SKM-1 treated with dmso at 0.1 percent for 144 hours (cell line): ENCODE results near the gene PDE7B.

Source experiments
- DNase-seq: peaks from one replicate; lab custom pipeline; 2025; ENCODE audit not compliant: unreplicated experiment; lab: John Stamatoyannopoulos, UW

PDE7B gene

GRCh38 chr6:136063096-136063495 is 211.6 kb downstream of the PDE7B start:
- no peak for DNase-seq

GRCh38 chr6:136066005-136066404 is 214.5 kb downstream of the PDE7B start:
- no peak for DNase-seq

- DNase-seq = no peak
Observed at GRCh38 chr6:136067731-136068341, 216.3 kb downstream of the PDE7B start.

GRCh38 chr6:136069119-136069518 is 217.6 kb downstream of the PDE7B start:
- no peak for DNase-seq

- no peak for DNase-seq
Observed at GRCh38 chr6:136070815-136071214, 219.3 kb downstream of the PDE7B start.

GRCh38 chr6:136072691-136073090 is 221.2 kb downstream of the PDE7B start:
- DNase-seq = no peak

- DNase-seq = no peak
Observed at GRCh38 chr6:136073216-136073615, 221.7 kb downstream of the PDE7B start.

DNA sequence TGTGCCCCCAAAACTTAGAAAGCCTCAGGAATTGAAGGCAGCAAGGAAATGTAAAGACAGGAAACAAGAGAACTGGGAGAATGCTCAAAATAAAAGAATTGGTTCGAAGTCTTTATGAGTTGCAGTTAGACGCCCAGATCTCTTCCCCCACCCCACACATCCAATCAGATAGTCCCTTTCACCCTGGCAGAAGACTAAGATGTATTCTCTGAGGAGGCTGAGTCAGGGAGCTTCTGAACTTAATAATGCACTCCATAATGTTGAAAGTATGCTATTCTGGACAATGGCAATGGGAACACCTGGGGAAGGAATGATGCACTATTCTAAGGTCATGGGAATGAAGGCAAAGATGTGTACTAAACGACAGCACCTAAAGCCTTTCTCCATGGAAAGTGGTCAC is 225.0 kb downstream of the PDE7B start:
- DNase-seq = no peak

- no peak for DNase-seq
Observed at GRCh38 chr6:136077834-136078576, 226.5 kb downstream of the PDE7B start.

DNA sequence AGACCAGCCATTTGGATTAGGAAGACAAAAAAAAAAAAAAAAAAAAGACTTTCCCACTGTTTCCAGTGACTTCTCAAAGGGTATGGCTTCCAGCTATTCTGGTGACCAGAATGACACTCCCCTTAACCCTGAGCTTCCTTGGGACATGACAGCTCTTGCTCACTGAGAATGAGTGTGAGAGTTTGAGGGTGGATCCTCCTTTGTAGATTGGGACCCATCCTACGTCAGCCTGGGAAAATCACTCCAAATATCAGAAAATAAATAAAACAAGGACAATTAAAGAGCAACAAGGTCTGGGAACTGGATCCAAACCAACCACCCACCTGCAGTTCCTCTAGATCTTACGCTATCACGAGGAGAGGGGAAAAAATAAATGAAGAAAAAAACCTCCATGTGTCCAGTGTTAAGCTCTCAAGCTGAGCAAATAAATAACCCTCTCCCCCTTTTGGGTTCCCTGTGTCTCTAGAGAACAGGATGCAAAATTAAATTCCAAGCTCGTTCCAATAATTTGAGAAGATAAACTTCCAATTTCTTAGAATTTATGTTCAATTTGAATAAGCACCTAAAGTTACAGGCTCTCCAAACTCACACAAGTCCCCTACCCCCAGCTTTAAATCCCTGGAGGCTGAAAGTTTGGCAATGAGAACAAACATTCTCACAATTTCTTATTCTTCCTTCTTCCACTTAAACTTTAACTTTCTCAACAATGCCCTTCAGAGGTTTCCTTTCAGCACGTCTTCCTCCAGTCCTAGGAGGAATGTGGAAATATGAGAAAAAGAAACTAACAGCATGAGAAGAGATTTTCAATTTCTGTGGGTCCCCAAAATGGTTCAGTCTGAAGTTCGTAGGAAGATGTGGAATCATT is 228.4 kb downstream of the PDE7B start:
- DNase-seq = no peak

DNA sequence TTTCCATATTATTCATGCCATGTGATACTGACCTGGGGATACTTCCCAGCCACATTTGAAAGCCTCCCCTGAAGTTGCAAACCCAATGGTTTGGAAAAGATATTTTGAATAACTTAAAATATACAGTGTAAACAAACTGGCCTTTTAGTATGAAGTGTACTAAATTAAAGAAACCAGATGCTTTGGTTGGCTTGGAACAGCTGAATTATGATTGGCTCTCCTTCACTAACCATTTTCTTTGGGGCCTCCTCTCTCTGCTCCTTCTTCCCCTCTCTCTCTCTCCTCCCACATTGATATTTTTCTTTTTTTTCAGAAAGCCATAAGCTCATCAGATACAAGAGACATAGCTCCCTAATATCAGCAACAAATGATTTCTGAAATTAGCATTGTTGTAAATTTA is 232.0 kb downstream of the PDE7B start:
- no peak for DNase-seq

DNA sequence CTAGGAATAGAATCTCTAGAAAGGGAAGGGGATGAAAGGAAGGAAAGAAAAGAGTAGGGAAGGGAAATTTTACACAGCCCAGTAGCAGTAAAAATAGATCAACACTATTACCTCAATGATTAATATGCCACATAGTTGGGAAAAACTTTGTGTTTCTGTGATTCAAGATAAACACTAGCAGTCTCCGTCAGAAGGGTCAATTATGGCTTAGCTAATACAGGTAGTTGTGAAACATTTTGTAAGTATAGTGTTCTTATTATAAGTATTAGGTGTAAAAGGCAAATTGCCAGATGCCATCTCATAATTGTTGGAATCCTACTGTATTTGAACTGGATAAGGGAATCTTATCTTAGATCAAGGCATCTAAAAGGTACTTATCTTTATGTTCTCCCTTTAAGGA is 232.9 kb downstream of the PDE7B start:
- DNase-seq = no peak

GRCh38 chr6:136085370-136086115 is 234.0 kb downstream of the PDE7B start:
- DNase-seq = no peak

GRCh38 chr6:136086686-136087085 is 235.2 kb downstream of the PDE7B start:
- DNase-seq = no peak

GRCh38 chr6:136087986-136088385 is 236.5 kb downstream of the PDE7B start:
- DNase-seq = no peak

GRCh38 chr6:136088693-136089092 is 237.2 kb downstream of the PDE7B start:
- no peak for DNase-seq

DNA sequence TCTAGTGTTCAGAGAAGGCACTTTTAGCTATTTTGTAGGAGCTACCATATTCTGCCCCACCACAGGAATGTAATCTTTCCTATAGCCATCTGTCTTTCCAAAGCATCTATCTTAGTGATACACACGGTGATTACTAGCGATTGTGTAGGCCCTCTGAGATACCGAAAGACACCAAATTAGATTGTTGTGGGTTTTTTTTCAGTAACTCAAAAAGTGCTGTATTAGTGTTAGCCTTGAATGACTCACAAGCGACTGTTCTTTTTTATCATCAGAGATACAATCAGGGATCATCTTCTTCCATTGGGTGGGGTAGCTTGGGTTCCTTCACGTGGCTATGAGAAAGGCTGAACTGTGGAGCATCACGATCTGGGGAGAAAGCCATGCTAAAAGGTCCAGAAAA is 238.4 kb downstream of the PDE7B start:
- DNase-seq = no peak

DNA sequence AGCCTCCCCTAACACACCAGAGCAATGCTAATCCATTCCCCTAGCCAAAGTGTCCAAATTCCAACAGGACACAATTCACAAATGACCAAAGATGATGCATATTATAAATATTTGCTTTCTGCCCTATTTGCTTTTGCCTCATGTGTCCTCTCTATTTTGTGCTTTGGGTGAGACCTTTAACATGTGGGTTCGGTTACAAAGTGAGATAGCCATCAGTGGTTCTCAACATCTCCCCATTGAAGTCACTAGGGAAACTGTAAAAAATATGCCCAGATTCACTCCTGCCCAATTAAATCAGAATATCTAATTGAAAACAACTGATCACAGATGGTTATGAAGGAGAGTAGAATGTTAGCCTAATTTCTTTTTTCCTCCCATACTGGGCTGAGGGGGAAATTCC is 239.4 kb downstream of the PDE7B start:
- no peak for DNase-seq

DNA sequence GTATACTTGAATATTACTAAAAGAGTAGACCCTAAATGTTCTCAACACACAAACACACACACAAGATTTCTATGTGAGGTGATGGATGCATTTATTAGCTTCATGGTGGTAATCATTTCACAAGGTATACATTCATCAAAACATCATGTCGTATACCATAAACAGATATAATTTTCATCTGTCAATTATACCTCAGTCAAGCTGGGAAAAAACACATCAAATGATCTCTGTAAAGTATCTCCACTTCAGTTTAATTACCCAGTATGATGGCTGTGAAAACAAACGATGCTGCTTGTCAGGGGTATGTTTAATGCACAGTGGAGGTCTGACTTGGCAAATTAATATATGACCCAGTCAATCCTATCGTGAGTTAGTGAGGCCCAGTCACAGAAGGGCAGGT is 241.4 kb downstream of the PDE7B start:
- DNase-seq = no peak

DNA sequence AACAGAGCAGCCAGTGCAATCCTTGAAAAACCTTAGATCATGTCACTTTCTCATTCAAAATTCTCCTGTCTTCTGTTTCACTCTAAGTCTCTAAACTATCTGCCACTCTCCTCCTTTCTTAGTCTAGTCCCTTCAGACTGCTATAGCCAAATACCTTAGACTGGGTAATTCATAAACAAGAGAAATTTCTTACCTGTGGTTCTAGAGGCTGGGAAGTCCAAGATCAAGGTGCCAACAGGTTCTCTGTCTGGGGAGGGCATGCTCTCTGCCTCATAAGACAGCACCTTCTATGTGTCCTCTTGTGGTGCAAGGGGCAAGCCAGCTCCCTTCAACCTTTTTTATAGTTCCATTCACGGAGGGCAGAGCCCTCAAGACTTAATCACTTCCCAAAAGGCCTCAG is 242.3 kb downstream of the PDE7B start:
- DNase-seq = no peak

DNA sequence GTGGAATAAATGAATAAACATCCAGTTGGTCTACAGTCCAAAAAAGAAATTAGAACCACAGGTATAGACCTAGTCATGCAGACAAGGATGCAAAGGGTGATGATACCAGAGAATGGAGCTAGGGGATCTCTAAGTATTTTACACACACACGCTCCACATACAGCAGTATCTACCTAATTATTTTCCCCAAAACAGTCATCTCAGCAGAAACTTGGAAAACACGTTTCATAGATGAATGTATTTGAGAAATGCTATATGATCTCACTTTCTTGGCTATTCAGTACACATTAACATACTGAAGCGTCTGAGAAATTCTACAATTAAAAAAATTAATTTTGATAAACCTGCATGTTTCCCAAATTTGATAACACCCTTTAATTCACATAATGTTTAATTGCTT is 243.3 kb downstream of the PDE7B start:
- DNase-seq = no peak
